H1 (cell line): Measurements from ENCODE around the gene SLC26A6. TPM values are rescaled to one million over a fixed set of nuclear protein-coding genes. Genes with fewer than 3 reads are reported as not detected.

Experiments
- BACH1 ChIP-seq: IDR thresholded peaks from 2 replicates; pipeline ENCODE4 v1.6.1; 2012; ENCODE audit warnings: low read length, improper control_type of control experiment
- CEBPB ChIP-seq: IDR thresholded peaks from 2 replicates; pipeline ENCODE4 v1.6.1; 2012; ENCODE audit warnings: low read depth, low read length
- CHD1 ChIP-seq: IDR thresholded peaks from 2 replicates; pipeline ENCODE4 v1.6.1; 2012; ENCODE audit warnings: low read depth, low read length, improper control_type of control experiment
- RAD21 ChIP-seq, 2 experiments: IDR thresholded peaks in 1 of 2; conservative IDR thresholded peaks in 1 of 2; 2 replicates each; pipeline ENCODE4 v1.6.1; 2011; ENCODE audit warnings: low read depth in 2 of 2, low read length in 2 of 2, improper control_type of control experiment in 1 of 2, inconsistent platforms in 1 of 2, mild to moderate bottlenecking in 1 of 2, moderate library complexity in 1 of 2
- SP2 ChIP-seq: IDR thresholded peaks from 2 replicates; pipeline ENCODE4 v1.6.1; 2012; ENCODE audit warnings: mild to moderate bottlenecking, low read length, inconsistent platforms
- TAF7 ChIP-seq: optimal IDR thresholded peaks from 2 replicates; pipeline ENCODE3; 2011; ENCODE audit warnings: low read depth, mild to moderate bottlenecking, inconsistent platforms, low read length, moderate library complexity, borderline replicate concordance
- polyA plus RNA-seq, 7 experiments: library from polyadenylated mRNA; depleted of rRNA in 3 of 7; stranded (reverse) in 5 of 7; unstranded in 2 of 7; fragments of >200 nt in 5 of 7; fragments of 200-250 nt in 2 of 7; gene quantifications; 1 replicate in 5 of 7; 2 replicates in 1 of 7; 4 replicates in 1 of 7; pipeline versions ENCODE4 v1.2.1 to v1.2.3, GENCODE V29; 2011 to 2013; ENCODE audit warnings: missing spikeins in 2 of 7, mixed read lengths in 2 of 7
- total RNA-seq: library from RNA; stranded (reverse); fragmentation: NEBNext Ultra II Directional; extraction: Animal tissue kit (Norgen Biotek cat#: 25700); gene quantifications from 2 replicates; pipeline ENCODE4 v1.2.1, GENCODE V29; 2021

The SLC26A6 gene
- total and polyA plus RNA-seq, 2 of the 8 experiments (the other 6 are each of a cell fraction or from before 2014, with no cell fraction given): 50.4 to 58.0 TPM

GRCh38 chr3:48639944-48640606, 4.8 kb upstream of the SLC26A6 start (continued):
- TF ChIP-seq TAF7 (no peak), BACH1 (no peak), RAD21 (IDR thresholded peaks at IDR 0.05 in 1 of 2, conservative IDR thresholded peaks at IDR 0.05 in 1 of 2; ENCODE audit: low read depth in 2 of 2, low read length in 2 of 2) (no peak), CHD1 (no peak), SP2 (no peak), CEBPB (no peak)
